GM23248 (cell line): ENCODE data around the gene PON1. TPM values are rescaled to one million over a fixed set of nuclear protein-coding genes. Genes with fewer than 3 reads are reported as not detected.

Source experiments
- DNase-seq: peaks from one replicate; pipeline ENCODE4 v3.0.0-alpha.2; 2015
- H2AFZ ChIP-seq: fragments of 200-600 bp; sonication (generic); 2 replicates; pipeline ENCODE4 v1.6.1; 2016; ENCODE audit warnings: antibody characterized with exemption
- H3F3A ChIP-seq: fragments of 200-600 bp; sonication (generic); 2 replicates; pipeline ENCODE4 v1.6.1; 2016; ENCODE audit warnings: mild to moderate bottlenecking, antibody characterized with exemption, mixed run types; ENCODE audit not compliant: insufficient read depth
- H3K27ac ChIP-seq: fragments of 200-600 bp; sonication (generic); 2 replicates; pipeline ENCODE4 v1.5.1; 2016; ENCODE audit warnings: mild to moderate bottlenecking
- H3K27me3 ChIP-seq: fragments of 200-600 bp; sonication (generic); replicated peaks from 2 replicates; pipeline ENCODE4 v1.6.1; 2016; ENCODE audit warnings: mild to moderate bottlenecking; ENCODE audit not compliant: insufficient read depth
- H3K36me3 ChIP-seq: fragments of 200-600 bp; sonication (generic); 2 replicates; pipeline ENCODE4 v1.6.1; 2016; ENCODE audit warnings: low read depth, mild to moderate bottlenecking
- H3K4me1 ChIP-seq: fragments of 200-600 bp; sonication (generic); 2 replicates; pipeline ENCODE4 v1.6.1; 2016; ENCODE audit warnings: mild to moderate bottlenecking; ENCODE audit not compliant: insufficient read depth
- H3K4me2 ChIP-seq: fragments of 200-600 bp; sonication (generic); one replicate; pipeline ENCODE4 v1.6.1; 2016; ENCODE audit warnings: mild to moderate bottlenecking; ENCODE audit not compliant: unreplicated experiment
- H3K4me3 ChIP-seq: fragments of 200-600 bp; sonication (generic); 2 replicates; pipeline ENCODE4 v1.5.1; 2016; ENCODE audit warnings: mild to moderate bottlenecking
- H3K79me2 ChIP-seq: fragments of 200-600 bp; sonication (generic); 2 replicates; pipeline ENCODE4 v1.6.1; 2016; ENCODE audit warnings: mild to moderate bottlenecking; ENCODE audit not compliant: insufficient read depth
- H3K9ac ChIP-seq: fragments of 200-600 bp; sonication (generic); 2 replicates; pipeline ENCODE4 v1.6.1; 2016; ENCODE audit warnings: mild to moderate bottlenecking
- H3K9me2 ChIP-seq: fragments of 200-600 bp; sonication (generic); 2 replicates; pipeline ENCODE4 v1.6.1; 2016; ENCODE audit warnings: mixed run types, mild to moderate bottlenecking, moderate library complexity; ENCODE audit not compliant: insufficient read depth
- H3K9me3 ChIP-seq: fragments of 200-600 bp; sonication (generic); one replicate; pipeline ENCODE4 v1.6.1; 2017; ENCODE audit warnings: low read depth
- H4K20me1 ChIP-seq: fragments of 200-600 bp; sonication (generic); 2 replicates; pipeline ENCODE4 v1.6.0; 2016; ENCODE audit not compliant: insufficient read depth
- EZH2 ChIP-seq: fragments of 200-600 bp; sonication (generic); IDR thresholded peaks from 2 replicates; pipeline ENCODE4 v1.6.1; 2018; ENCODE audit warnings: antibody characterized with exemption, mild to moderate bottlenecking; ENCODE audit not compliant: insufficient read depth, poor library complexity, severe bottlenecking
- EZH2phosphoT487 ChIP-seq: fragments of 200-600 bp; sonication (generic); IDR thresholded peaks from 2 replicates; pipeline ENCODE4 v1.6.1; 2018; ENCODE audit warnings: antibody characterized with exemption, moderate library complexity, mild to moderate bottlenecking, low read depth; ENCODE audit not compliant: insufficient read depth
- WGBS, 2 experiments: methylation state at CpG; one replicate each; pipeline ENCODE4 v1.1.6; 2015 to 2017; ENCODE audit warnings: low lambda C conversion rate in 2 of 2, low coverage in 1 of 2; ENCODE audit errors: missing lambda C conversion rate in 2 of 2; 5-methylcytosine and 5-hydroxymethylcytosine counted together
- in situ Hi-C: fragments of 300-500 bp; cut with MboI; formaldehyde crosslinking; loops from 2 replicates; pipeline ENCODE4 v1.15.0; 2020
- polyA plus RNA-seq: library from polyadenylated mRNA; unstranded; fragments of >200 nt; fragmentation: Nextera tagmentation; extraction: Ambion mirVana; gene quantifications from 2 replicates; pipeline ENCODE4 v1.2.1, GENCODE V29; 2016
- total RNA-seq: library from RNA; depleted of rRNA; stranded (reverse); fragments of >200 nt; shearing (Covaris generic); gene quantifications from 2 replicates; pipeline ENCODE4 v1.2.3, GENCODE V29; 2014; rRNA removed

Gene PON1
- total RNA-seq = not detected in 2 replicates
- not detected in 2 replicates for polyA plus RNA-seq

DNA sequence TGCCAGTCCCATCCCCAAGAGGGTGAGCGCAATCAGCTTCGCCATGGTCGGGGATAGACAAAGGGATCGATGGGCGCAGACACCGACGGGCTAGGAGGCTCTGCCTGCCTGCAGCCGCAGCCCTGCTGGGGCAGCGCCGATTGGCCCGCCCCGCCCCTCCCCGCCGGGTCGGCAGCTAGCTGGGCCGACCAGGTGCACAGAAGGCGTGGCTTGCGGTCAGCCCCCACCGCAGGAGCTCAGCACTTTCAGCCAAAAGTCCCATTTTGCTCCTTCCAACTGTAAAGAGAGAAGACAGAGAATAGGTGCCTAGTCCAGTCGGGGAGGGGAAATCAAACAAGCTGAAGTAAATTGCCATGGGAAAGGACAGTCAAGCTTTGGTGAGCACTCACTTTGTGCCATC lies at the start of gene PON1:
Gene PON1, minus strand, starts transcription at position 102 of the 400 bp plus-strand sequence. Its CDS starts 57 bp downstream, at position 45.
- in situ Hi-C loops = no loop called here
- DNase-seq = no peak
- no peaks in the 10 kb centered on the region for H3K36me3 ChIP-seq
- no peak within 1 kb of the TSS for H3K4me3 ChIP-seq
- no peaks in the 10 kb centered on the region for H3K9me3 ChIP-seq
- H3K9ac ChIP-seq = no peak within 1 kb of the TSS
- no peaks in the 10 kb centered on the region for H3K79me2 ChIP-seq
- no peak within 1 kb of the TSS for H3K4me2 ChIP-seq
- no peaks in the 10 kb centered on the region for H3F3A ChIP-seq
- H3K27me3 ChIP-seq = peaks cover 3% of the 10 kb centered on the region
- no peaks in the 10 kb centered on the region for H4K20me1 ChIP-seq
- H2AFZ ChIP-seq = no peak within 1 kb of the TSS
- H3K27ac ChIP-seq = no peak within 1 kb of the TSS
- H3K9me2 ChIP-seq = no peaks in the 10 kb centered on the region
- no peak for TF ChIP-seq EZH2
- TF ChIP-seq EZH2phosphoT487 = no peak
- WGBS, 2 experiments = 11 to 12% methylated on average over 17 to 20 of the region's 20 CpGs
- no peaks in the 10 kb centered on the region for H3K4me1 ChIP-seq

DNA sequence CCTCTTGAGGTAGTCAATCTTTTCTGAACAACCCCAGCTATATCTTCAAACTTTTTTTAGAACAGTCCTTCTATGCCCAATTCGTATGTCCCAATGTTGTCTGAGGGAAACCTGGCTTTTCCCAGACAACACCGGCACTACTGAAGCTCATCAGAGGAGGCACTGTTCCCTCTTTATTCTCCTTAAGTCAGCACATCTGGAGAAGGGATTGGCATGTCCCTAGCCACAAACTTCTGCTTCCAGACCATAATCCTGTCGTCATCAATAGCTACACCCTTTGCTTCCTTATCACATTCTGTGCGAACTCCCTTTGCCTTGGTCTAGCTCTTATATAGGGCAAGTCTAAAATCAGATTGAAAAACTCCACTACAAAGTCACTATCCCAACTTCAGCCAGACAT lies 49.0 kb upstream of the PON1 start:
- in situ Hi-C loops = no loop called here
- TF ChIP-seq EZH2 (no peak), EZH2phosphoT487 (no peak)
- Histone ChIP-seq H3K27ac (no peak overlapping the region), H3K27me3 (no peaks in the 10 kb centered on the region), H3K9ac (no peak overlapping the region), H4K20me1 (no peaks in the 10 kb centered on the region), H3K9me3 (no peaks in the 10 kb centered on the region), H3K36me3 (no peaks in the 10 kb centered on the region), H3K4me1 (0 out of 2 replicates have a peak, but pooled peaks cover 5% of the 10 kb centered on the region), H3F3A (no peaks in the 10 kb centered on the region), H3K9me2 (no peaks in the 10 kb centered on the region), H3K79me2 (no peaks in the 10 kb centered on the region), H2AFZ (no peak overlapping the region), H3K4me3 (no peak overlapping the region), H3K4me2 (no peak overlapping the region)
- 55 to 56% methylated on average over 4 of the region's 4 CpGs for WGBS, 2 experiments
- no peak for DNase-seq

GRCh38 chr7:95368235-95368634 lies 43.9 kb upstream of the PON1 start:
- Histone ChIP-seq H3K4me1 (0 out of 2 replicates have a peak, but pooled peaks cover 5% of the 10 kb centered on the region), H3K27ac (no peak overlapping the region), H3K27me3 (no peaks in the 10 kb centered on the region), H3F3A (no peaks in the 10 kb centered on the region), H3K79me2 (no peaks in the 10 kb centered on the region), H3K9me3 (no peaks in the 10 kb centered on the region), H3K4me2 (no peak overlapping the region), H3K9ac (no peak overlapping the region), H3K4me3 (no peak overlapping the region), H4K20me1 (no peaks in the 10 kb centered on the region), H3K36me3 (no peaks in the 10 kb centered on the region), H3K9me2 (no peaks in the 10 kb centered on the region), H2AFZ (no peak overlapping the region)
- DNase-seq = no peak
- in situ Hi-C loops = no loop called here
- TF ChIP-seq EZH2 (no peak), EZH2phosphoT487 (no peak)
- WGBS, 2 experiments = 62 to 67% methylated on average over 3 of the region's 3 CpGs

DNA sequence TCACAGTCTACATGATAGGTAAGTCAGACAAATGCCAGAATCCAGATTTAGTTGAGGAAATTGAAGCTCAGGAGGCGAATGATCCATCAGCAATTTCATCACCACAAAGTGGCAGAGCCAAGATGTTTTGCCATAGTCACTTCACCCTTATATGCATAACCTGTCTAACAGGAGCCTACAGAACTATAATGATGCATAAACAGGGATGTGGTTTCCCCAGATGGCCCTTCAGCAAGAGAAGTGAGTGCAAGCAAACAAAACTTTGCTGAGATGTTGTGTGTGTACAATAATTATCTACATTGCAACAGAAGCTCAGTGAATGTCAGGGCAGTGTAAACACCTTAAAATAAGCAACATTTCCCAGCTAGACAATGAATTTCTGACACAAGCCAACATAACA lies 43.3 kb upstream of the PON1 start:
- no peak overlapping the region for H2AFZ ChIP-seq
- no peak for TF ChIP-seq EZH2phosphoT487
- no peak for TF ChIP-seq EZH2
- H3K4me1 ChIP-seq = 0 out of 2 replicates have a peak, but pooled peaks cover 5% of the 10 kb centered on the region
- no peaks in the 10 kb centered on the region for H3K9me2 ChIP-seq
- H3K9ac ChIP-seq = no peak overlapping the region
- no peaks in the 10 kb centered on the region for H3F3A ChIP-seq
- H3K9me3 ChIP-seq = no peaks in the 10 kb centered on the region
- no peak overlapping the region for H3K27ac ChIP-seq
- DNase-seq = no peak
- H3K27me3 ChIP-seq = no peaks in the 10 kb centered on the region
- H3K4me3 ChIP-seq = no peak overlapping the region
- no peaks in the 10 kb centered on the region for H3K36me3 ChIP-seq
- no peak overlapping the region for H3K4me2 ChIP-seq
- no peaks in the 10 kb centered on the region for H4K20me1 ChIP-seq
- H3K79me2 ChIP-seq = no peaks in the 10 kb centered on the region
- WGBS, 2 experiments = 43 to 54% methylated on average over 1 of the region's 1 CpG
- in situ Hi-C loops = no loop called here

- Histone ChIP-seq H3F3A (no peaks in the 10 kb centered on the region), H3K36me3 (no peaks in the 10 kb centered on the region), H3K9me3 (no peaks in the 10 kb centered on the region), H3K4me1 (no peaks in the 10 kb centered on the region), H3K9me2 (no peaks in the 10 kb centered on the region), H3K27ac (no peak overlapping the region), H3K9ac (no peak overlapping the region), H3K4me2 (no peak overlapping the region), H3K27me3 (no peaks in the 10 kb centered on the region), H3K79me2 (no peaks in the 10 kb centered on the region), H3K4me3 (no peak overlapping the region), H4K20me1 (no peaks in the 10 kb centered on the region), H2AFZ (no peak overlapping the region)
- WGBS, 2 experiments = 80 to 89% methylated on average over 1 of the region's 1 CpG
- TF ChIP-seq EZH2phosphoT487 (no peak), EZH2 (no peak)
- in situ Hi-C loops = no loop called here
- DNase-seq = peak; percentile 36
These were observed 40.8 kb upstream of the PON1 start for GRCh38 chr7:95365151-95365550.
